Skin epidermis (tissue), 12 donors: ENCODE measurements around the gene IL1RAPL2.

Experiments
- H3K27ac ChIP-seq, 21 experiments: fragments of 200-600 bp; sonication (generic) in 11 of 21; one replicate each; pipeline ENCODE4 v1.5.0; 2020; ENCODE audit warnings: mild to moderate bottlenecking in 3 of 21, inconsistent platforms in 2 of 21, moderate library complexity in 2 of 21
- H3K4me3 ChIP-seq, 7 experiments: fragments of 200-600 bp; sonication (generic) in 2 of 7; one replicate each; pipeline ENCODE4 v1.5.0; 2020; ENCODE audit warnings: inconsistent platforms in 2 of 7, mild to moderate bottlenecking in 2 of 7, moderate library complexity in 1 of 7

Gene IL1RAPL2

GRCh38 chrX:105117621-105118020 is 551.6 kb downstream of the IL1RAPL2 start:
- Histone ChIP-seq H3K27ac (no peak overlapping the region), H3K4me3 (no peak overlapping the region)

DNA sequence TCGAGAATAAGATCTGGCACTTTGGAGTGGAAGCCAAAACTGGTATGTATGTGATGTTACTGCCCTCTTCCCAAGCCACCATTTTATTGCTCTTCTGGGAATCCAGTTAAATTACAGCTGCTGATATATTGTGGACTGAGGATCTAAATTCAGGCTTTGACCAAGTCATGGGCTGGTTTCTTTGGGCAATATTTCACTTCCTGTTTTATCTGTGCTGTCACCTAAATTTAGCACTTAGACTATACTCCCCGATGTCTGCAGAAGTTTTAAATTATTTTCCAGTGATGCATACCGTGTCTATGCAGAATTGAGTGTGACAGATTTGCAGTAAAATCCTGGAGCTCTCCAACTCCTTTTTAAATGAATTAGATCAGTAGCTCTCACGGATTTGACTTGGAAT is 554.5 kb downstream of the IL1RAPL2 start:
- Histone ChIP-seq H3K27ac (no peak overlapping the region), H3K4me3 (no peak overlapping the region)

DNA sequence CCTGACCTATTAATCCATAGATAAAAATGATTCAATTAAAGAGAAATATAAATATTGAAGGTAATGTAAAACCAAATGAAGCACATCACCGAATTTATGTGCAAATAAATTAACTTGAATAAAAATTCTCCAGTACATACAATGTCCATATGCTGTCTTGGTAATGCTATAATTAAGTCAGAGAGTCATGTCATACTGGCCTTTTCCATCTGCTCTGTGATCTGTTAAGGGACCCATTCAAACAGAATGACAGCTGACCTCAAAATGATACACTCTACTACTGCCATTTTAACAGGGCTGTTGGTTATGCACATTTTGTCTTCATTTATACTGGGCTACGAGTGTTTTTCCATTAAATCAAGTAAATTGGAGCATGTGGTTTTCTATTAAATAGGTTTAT is 555.2 kb downstream of the IL1RAPL2 start:
- Histone ChIP-seq H3K27ac (no peak overlapping the region), H3K4me3 (no peak overlapping the region)

DNA sequence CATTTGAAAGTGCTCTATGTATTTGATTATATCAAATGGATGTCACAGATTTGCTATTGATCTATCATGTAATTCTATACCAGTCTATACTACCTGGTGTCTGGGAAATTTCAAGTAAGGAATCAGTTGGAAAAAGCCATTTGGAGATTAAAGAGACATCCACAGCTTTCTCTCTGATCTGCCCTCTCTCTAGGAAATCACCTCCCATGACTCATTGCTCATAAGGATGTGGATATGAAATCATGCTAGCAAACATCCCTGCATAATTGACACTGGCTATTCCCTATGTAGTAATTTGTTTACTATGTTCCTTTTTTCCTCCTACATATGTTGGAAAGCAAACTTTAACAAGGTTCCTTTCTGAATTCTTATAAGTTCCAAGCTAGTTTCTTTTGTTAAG is 560.2 kb downstream of the IL1RAPL2 start:
- no peak overlapping the region for H3K4me3 ChIP-seq
- H3K27ac ChIP-seq = no peak overlapping the region

DNA sequence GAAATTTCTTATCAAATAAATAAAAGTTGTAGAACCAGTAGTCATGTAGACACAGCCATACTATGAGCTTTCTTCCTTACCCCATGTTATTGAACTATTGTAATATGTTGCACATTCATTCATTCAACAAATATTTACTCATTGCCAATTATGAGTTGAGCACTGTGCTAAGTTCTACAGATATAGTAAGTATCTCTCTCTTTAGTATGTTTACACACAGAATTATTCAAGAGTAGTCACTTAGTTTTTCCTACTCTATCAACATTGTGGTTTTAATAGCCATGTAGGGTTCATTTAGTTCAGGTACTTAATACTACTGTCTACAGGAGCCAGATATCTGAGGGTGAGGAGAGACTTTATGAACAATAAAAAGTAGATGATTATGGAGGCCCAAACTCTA is 568.3 kb downstream of the IL1RAPL2 start:
- Histone ChIP-seq H3K4me3 (no peak overlapping the region), H3K27ac (no peak overlapping the region)

DNA sequence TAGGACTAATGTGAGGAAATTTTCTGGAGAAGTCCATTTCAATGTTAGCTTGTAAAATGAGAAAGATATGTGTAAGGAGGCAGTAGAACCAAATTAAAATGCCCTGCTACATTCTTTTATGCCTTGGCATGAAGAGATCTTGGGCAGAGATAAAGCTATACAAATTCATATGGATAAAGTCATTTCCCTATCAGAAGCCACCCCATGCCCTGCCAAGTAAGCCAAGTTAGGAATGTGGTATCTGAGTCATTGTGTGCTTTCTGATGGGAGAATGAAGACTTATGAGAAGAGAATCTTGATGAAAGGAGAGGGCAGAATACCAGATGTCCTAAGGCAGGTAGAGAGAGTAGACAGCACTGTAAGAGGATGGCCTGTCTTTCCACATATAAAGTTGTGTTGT is 570.8 kb downstream of the IL1RAPL2 start:
- Histone ChIP-seq H3K4me3 (no peak overlapping the region), H3K27ac (no peak overlapping the region)

DNA sequence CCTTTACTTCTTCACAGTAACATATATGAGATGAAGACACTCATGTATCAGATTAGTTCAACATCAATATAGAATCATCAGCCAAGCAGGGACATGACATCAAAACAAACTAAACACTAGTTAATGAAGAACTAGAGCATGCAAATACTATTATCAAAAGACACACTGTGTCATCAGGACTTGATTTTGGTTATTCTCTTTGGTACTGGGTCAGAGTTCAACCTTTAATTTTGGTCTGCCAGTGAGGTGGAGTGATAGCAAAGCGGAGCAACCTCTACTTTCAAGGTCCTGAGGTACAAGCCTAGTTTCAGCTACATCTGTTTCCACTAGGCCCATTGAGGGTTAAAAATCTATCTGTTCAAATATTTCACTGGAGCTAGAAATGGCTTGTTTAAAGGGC is 584.0 kb downstream of the IL1RAPL2 start:
- Histone ChIP-seq H3K4me3 (no peak overlapping the region), H3K27ac (no peak overlapping the region)

DNA sequence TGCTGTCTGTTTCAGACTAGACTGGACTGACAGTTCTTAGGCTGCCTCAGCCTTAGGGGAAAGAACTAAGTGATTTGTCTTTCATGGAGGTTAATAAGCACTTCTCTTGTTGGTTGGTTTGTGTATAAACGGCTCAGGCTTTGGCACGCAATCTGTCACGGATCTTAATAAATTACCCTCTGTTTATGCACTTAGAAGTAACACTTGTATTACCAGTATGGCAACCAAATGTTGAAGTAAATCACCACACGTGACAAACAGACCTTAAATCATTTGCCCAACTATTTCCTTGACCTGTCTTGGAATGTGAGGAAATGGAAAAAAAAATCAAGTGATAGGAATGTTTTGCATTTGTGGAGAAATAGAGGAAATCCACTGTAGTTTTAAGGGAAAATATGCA is 584.6 kb downstream of the IL1RAPL2 start:
- Histone ChIP-seq H3K4me3 (no peak overlapping the region), H3K27ac (no peak overlapping the region)

GRCh38 chrX:105167233-105167632 is 601.2 kb downstream of the IL1RAPL2 start:
- Histone ChIP-seq H3K4me3 (no peak overlapping the region), H3K27ac (no peak overlapping the region)

DNA sequence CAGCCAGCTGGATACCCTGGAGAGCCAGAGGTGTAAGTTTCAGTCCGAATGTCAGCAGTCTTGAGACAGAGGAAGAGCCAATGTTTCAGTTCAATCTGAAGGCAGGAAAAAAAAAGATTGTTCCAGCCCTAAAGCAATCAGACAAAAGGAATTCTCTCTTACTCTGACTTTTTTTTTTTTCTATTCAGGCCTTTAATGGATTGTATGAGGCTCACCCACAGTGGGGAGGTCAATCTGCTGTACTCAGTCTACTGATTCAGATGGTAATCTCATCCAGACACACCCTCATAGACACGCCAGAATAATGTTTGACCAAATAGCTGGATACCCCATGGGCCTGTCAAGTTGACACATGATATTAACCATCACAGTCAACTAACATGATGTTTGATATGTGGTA is 602.6 kb downstream of the IL1RAPL2 start:
- no peak overlapping the region for H3K27ac ChIP-seq
- H3K4me3 ChIP-seq = no peak overlapping the region

- H3K27ac ChIP-seq = no peak overlapping the region
- no peak overlapping the region for H3K4me3 ChIP-seq
These were observed 607.1 kb downstream of the IL1RAPL2 start for GRCh38 chrX:105173071-105173470.

GRCh38 chrX:105179644-105180043 is 613.6 kb downstream of the IL1RAPL2 start:
- H3K4me3 ChIP-seq = no peak overlapping the region
- H3K27ac ChIP-seq = no peak overlapping the region

DNA sequence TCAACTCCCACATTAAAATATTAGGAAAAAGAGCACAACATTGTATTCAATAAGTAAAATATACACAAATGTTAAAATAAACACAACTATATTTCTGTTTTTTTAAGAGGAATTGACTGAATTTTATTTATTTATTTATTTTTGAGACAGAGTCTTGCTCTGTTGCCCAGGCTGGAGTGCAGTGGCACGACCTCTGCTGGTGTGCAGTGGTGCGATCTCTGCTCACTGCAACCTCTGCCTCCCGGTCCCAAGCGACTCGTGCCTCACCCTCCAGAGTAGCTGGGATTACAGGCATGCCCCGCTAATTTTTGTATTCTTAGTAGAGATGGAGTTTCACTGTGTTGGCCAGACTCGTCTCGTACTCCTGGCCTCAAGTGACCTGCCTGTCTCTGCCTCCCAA is 623.1 kb downstream of the IL1RAPL2 start:
- Histone ChIP-seq H3K27ac (no peak overlapping the region), H3K4me3 (no peak overlapping the region)

GRCh38 chrX:105190252-105190853 is 624.4 kb downstream of the IL1RAPL2 start:
- H3K27ac ChIP-seq = no peak overlapping the region

GRCh38 chrX:105191878-105192277 is 625.9 kb downstream of the IL1RAPL2 start:
- Histone ChIP-seq H3K27ac (no peak overlapping the region), H3K4me3 (no peak overlapping the region)

More at GRCh38 chrX:105190252-105190853, 624.4 kb downstream of the IL1RAPL2 start:
- no peak overlapping the region for H3K4me3 ChIP-seq

- Histone ChIP-seq H3K27ac (no peak overlapping the region), H3K4me3 (no peak overlapping the region)
These were observed 643.4 kb downstream of the IL1RAPL2 start for GRCh38 chrX:105209406-105209805.

DNA sequence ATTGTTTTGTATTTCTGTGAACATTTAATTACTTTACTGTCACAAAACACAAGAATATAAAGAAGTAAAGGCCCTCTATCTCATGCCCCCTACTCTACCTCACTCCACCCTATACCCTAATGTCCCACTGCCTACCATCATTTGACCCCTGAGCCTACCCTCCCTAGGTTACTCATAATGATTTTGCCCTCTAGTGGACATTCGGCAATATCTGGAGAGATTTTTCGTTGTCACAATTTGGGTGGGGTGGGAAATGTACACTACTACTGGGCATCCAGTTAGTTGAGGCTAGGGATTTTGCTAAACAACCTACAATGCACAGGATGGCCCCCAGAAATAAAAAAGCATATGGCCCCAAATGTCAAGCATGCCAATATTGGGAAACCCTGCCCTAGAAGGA is 644.3 kb downstream of the IL1RAPL2 start:
- H3K4me3 ChIP-seq = no peak overlapping the region
- H3K27ac ChIP-seq = no peak overlapping the region

DNA sequence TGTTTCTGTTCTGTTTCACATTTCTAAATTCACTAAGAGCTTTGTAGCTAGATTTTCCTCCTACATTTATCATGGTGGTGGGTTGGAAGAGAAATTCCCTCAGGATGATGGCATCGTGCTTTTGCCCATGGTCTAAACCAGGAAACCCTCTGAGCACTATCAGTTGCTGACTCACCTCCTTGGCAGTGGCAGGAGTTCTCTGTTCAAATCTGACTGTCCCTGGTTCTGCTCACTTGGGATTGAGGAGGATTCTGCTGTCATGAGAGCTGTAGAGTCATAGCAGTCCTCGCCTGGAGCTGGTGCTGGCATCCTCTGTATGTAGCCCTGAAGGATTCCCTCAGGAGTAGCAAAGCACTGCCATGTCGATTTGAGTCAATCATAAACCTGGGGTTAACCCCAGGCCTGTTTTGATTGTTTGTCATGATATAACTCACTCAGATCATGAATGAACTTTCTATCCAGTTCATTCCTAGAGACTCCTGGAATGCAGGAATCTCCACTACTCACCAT is 645.1 kb downstream of the IL1RAPL2 start:
- Histone ChIP-seq H3K27ac (no peak overlapping the region), H3K4me3 (no peak overlapping the region)

DNA sequence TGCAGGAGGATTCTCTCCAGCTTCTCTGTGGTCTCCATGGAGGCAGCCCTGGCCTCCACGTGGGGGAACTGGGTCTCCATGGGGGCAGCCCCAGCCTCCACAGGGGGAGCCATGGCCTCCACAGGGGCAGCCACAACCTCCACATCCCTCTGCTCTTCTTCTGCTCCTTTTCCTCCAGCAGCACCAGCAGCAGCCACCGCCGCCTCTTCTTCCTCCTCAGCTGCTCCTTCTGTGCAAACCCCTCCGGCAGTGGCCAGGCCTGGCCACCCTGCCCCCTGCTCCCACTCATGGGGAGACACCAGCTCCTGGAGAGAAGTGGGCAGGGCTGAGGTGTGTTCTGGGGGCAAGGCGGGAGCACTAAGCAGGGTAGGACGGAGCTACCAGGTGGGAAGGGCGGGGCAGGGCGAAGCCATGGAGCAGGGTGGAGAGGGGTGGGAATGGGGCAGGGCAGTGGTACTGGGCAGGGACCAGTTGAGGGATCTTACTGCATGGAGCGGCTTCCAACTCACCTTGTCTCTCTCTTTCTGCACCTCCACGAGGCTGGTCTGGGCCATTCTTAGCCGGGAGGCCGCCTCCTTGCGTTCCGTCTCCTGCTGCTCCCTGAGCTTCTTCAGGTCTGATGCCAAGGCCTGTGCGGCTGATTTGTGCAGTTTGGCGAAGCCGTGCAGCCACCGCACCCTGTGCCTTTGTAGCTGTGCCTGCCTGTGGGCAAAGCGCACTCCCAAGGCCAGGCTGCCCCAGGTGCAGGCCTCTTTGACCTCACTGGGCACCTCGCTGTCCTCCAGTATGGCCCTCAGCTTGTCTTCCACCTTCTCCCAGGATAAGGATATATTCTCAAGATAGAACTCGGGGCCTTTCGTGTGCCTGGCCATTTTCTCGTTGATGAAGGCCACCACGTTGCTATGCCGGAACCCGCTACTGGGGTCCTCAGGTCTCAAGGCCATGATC is 653.7 kb downstream of the IL1RAPL2 start:
- H3K4me3 ChIP-seq = no peak overlapping the region
- no peak overlapping the region for H3K27ac ChIP-seq

DNA sequence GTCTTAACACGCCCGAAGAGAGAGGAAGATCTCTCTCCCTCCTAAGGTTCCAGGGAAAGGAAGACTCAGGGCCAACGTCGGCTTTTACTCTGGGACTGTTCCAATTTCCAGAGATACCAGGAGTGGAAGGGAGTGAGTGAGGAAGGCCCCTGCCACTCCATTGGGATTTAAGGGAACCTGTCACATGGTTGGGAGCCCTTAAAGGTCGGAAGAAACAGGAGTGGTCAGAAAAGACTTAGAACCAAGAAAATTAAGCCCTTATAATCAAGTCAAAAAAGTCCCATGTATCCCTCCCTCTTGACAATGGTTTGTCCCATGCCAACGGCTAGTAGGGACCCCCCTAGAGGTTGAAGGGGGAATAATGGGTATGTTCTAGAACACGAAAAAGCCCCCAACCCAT is 654.6 kb downstream of the IL1RAPL2 start, which contains the start of gene TEX13A:
Gene TEX13A (minus strand): TSS at position 59 of the 400 bp plus-strand sequence. CDS start 297 bp downstream, outside the sequence.
- Histone ChIP-seq H3K27ac (no peak within 1 kb of the TSS), H3K4me3 (no peak within 1 kb of the TSS)

DNA sequence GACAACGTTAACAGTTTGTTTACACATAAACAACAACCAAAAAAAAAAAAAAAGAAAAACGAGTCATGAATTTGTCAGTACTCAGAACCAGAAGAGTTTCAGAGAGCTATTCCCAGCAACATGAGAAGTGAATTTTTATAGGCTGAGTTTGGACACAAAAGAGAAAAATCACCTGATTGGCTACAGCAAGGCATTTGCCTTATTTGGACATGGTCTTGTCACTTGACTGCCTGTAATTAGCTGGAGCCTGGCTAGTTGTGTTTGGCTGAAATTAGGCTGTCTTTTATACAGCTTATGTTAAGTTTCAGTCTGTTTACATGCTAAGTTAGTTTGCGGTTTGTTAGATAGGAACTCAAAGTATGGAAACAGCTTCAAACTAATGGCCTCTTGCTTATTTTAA is 655.4 kb downstream of the IL1RAPL2 start:
- no peak overlapping the region for H3K27ac ChIP-seq
- no peak overlapping the region for H3K4me3 ChIP-seq
